GM21367 (cell line): ENCODE measurements around the gene TRMU.

ENCODE experiments used
- ATAC-seq: cut with Tn5 transposase; IDR thresholded peaks from one replicate; pipeline ENCODE4 v1.9.1; 2021; ENCODE audit not compliant: unreplicated experiment

The TRMU gene

DNA sequence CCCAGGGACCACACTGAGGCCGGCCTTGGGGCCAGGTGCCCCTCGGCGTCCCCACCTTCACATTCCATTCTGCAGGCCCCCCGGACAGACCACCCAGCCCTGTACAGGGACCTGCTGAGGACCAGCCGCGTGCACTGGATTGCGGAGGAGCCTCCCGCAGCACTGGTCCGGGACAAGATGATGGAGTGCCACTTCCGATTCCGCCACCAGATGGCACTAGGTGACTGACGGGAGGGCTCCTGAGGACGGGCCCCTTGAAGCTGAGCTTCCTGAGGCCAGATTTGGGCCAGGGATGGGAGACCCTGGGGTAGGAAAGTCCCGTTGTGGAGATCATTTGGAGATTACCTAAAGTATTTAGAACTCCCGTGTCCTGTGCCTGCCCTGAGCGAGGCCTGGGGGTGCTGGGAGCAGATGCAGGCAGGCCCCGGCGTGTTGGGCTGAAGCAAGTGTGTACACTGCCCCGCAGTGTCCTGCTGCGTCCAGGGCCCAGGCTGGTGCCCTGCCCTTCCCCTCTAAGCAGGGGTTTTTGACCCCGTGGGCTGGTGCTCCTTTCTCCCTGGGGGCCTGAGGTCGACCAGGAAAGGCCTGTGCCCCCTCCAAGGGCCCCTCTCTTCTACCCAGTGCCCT lies 20.0 kb downstream of the TRMU start:
- ATAC-seq: no peak

DNA sequence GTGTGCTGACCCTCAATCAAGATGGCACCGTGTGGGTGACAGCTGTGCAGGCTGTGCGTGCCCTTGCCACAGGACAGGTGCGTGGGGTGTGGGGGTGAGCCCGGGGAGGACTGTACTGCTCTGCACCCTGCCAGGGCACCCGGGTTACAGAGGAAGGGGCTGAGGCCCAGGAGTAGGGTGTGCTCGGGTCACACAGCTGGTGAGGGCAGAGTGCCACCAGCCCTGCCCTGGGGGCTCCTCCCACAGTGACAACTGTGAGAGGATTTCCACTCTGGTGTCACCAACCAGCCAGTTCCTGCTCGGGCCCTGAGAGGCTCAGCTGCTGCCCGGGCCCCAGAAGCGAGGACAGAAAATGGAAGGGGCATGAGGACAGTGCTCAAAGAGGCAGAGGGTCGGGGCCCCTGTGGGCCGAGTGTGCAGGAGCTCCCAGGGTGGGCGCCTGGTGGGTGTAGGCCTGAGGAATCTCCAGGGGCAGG lies 20.5 kb downstream of the TRMU start:
- ATAC-seq: no peak

DNA sequence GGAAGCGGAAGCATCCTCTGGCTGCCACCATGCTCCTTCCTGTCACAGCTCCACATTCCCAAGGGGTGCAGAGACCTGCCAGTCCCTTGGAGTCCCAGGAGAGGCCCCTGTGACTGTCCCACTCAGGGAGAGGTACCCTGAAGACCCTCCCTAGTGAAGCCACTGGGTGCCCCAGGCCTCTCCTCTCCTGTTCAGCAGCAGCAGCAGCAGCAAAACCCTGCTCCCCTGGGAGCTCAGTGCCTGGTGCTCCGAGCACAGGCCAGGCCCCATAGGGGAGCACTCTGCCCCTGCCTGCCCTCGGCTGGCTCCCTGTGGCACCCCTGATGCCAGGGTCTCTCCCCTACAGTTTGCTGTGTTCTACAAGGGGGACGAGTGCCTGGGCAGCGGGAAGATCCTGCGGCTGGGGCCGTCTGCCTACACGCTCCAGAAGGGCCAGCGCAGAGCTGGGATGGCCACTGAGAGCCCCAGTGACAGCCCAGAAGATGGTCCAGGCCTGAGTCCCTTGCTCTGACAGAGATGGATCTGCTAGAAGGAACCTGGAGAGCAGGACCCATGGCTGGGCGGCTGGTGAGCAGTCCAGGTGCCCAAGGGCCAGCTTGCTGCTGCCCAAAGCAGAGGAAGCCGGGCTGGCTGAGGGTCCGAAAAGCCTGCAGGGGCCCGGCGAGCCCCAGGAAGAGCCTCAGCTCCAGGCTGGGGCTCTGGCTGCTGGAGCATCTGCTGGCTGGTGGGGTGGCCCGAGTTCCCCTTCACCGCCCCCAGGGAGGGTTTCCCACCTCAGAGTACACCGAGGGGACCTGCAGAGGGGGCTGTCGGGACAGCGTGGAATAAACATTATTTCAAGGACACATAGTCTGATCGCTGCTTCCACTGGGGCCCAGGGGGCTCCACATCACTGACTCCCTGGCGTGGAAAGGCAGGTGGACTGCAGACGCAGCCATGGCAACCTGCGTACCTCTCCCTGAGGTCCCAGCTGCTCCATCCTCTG lies 21.3 kb downstream of the TRMU start:
- no peak for ATAC-seq

DNA sequence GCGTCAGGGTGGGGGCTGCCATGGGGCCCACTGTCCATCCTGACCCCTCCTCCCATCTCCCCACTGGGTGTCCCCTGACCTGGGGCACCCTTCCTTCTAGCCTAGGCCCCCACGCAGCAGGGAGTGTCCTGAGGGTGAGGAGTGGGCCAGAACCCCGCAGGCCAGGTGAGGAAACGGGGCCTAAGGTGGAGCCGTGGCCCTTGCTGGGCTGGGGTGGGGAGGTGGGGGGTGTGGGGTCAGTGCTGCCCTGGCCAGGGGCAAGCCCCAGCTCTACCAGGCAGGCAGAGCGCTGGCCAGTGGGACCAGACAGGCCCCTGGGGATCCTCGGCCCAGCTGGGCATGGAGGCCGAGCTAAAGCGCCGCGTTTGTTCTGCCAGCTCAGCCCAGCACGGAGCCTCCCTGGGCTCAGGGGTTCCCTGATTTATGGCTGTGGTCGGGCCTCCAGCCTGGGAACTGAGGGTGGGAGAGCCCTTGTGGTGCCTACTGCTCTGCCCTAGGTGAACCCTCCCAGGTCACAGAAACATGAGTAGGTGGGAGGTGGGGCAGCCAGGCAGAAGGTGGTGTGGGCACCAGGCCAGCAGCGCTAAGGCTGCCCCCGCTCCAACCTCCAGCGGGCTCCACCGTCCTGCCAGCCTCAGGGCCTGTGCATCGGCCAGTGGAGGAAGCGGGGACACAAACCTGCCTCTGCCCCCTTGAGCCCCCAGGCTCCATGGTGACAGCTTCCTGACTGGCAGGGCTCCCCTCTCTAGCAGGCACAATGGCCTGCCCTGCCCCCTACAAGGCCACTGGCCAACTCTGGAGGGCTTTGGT lies 22.4 kb downstream of the TRMU start:
- no peak for ATAC-seq

DNA sequence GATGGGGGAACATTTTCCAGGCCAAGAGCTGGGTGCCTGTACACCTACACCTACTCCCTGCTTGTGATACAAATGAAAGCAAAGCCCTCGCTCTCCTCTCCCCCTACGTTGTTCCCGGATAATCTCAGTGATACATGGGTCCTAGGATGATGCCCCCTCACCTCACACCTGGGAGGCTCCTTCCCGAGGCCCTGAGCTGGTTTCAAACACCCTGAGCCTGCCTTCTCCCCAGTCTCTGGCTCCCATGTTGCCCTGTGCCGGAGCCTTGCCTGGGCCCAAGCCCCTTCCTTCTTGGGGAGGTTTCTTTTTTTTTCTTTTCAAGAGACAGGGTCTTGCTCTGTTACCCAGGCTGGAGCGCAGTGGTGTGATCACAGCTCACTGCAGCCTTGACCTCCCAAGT lies 23.3 kb downstream of the TRMU start:
- no peak for ATAC-seq

DNA sequence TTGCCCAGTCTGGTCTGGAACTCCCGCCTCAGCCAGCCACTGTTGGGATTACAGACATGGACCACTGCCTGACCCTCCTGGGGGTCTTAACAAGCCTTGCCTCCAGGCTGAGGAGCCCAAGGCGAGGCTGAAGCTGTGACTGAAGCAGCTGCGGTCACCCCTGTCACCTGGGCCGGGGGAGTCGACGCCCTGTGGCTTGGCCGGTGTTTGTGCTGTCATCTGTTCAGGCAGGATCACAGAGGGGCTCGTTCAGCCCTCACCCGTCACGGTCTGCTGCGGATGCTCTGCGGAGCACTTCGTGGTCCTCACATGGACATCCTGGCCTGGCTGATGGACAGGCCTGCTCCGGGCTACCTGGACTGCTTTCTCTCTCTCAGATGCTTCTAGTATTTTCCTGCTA lies 23.8 kb downstream of the TRMU start:
- no peak for ATAC-seq

DNA sequence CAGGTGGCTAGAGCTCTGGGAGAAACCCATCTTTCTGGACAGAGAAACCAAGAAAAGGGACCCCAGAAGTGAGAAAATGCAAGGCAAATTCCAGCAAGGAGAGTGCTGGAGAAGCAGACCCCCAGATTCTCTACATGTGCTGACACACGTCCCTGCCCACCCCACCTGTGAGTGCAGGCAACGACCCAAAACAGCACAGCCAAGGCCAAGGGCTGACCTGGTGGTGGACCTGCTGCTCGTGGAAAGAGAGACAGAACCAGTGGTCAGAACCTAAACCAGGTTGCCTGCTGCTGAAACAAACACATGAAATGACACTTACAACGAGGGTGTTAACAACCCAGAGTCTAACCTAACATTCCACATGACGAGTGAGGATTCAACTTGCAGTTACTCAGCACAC lies 24.6 kb downstream of the TRMU start:
- no peak for ATAC-seq

DNA sequence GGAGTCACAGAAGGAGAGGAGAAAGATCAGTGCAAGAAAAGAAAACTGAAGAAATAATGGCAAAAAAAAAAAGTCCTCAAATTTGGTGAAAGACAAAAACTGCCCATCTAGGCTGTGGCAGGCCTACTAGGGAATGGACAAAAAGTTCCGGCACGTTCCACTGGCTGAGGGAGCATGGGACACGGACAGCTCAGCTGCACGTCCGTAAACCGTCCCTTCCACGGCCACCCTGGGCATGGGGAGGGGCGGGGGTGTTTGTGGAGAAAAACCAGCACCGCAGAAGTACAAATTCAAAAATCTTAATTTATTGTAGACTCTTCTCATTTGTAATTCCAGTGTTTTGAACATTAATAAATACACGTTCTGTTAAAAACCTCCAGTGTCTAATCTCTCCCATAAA lies 25.4 kb downstream of the TRMU start:
- ATAC-seq: no peak

DNA sequence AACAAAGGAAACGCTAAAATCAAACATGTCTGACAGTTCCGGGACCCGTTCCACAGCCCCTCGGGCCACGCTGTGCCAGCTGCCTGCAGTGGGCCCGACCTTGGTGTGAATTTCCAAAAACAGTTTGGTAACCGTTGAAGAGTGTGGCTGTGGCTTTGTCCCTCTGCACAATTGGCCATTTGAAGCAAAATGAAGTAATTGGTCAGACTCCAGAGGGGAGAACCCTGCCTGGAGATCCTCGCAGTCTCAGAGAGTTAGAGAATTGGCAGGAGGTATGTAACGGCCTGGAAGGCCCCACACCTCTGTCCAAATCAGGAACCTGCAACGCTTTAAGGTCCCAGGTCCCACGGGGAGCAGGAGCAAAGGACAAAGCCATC lies 26.3 kb downstream of the TRMU start:
- ATAC-seq: no peak

DNA sequence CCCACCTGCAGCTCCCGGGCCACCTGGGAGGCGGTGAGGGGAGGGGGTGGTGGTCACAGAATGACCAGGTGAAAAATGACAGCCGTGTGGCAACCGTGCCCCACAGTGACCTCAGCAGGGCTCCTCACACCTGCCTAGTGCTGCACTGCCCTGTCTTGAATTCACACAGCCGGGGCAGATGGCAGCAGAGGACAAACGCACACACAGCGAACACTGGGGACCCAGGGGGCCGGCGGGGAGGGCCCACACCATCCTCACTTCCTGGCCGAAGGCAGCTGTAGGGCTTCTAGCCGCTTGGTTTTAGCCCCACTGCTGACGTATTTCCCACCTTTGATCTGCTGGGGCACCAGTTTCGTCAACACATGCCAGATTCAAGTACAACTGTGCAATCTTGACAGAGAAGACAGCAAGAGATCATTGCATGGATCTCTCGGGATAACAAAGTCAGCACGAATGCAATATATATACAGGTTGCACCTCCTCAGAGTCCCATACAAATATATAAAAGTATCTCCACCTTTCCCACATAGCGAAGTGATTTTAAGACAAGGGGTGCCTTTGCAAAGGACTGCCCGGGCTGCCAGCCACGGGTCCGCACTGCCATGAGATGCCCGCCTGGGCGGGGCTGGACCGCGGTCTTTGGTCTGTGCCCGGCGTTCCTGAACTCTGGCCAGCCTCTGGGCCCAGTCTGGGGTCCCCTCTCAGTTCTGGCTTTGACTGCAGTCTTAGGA lies 26.9 kb downstream of the TRMU start:
- ATAC-seq: no peak

DNA sequence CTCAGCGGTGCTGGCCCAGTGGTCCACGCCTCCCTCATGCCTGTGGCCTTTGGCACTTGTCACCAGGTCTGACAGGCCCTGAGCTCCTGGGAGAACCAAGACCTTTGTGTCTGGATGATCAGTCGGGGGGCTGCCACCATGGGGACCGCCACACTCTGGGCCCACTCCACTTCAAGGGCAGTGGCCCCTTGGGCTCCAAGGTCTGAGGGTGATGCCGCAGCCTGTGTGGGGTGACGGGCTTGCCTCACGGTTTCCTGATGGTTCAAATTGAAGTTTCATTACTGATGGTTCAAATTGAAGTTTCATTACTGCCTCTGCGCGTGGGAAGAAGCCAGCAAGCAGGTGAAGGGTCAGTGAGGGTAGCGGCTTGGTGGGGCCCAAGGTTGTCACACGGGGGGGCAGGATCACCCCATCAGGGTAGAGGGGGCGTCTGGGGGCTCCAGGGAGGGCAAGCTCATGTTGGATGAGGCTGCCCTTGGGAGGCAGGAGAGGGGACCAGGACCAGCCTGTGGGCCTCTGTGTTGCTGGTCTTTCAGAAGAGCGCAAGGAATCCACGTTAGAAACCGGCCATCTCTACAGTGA lies 27.5 kb downstream of the TRMU start:
- ATAC-seq: no peak

DNA sequence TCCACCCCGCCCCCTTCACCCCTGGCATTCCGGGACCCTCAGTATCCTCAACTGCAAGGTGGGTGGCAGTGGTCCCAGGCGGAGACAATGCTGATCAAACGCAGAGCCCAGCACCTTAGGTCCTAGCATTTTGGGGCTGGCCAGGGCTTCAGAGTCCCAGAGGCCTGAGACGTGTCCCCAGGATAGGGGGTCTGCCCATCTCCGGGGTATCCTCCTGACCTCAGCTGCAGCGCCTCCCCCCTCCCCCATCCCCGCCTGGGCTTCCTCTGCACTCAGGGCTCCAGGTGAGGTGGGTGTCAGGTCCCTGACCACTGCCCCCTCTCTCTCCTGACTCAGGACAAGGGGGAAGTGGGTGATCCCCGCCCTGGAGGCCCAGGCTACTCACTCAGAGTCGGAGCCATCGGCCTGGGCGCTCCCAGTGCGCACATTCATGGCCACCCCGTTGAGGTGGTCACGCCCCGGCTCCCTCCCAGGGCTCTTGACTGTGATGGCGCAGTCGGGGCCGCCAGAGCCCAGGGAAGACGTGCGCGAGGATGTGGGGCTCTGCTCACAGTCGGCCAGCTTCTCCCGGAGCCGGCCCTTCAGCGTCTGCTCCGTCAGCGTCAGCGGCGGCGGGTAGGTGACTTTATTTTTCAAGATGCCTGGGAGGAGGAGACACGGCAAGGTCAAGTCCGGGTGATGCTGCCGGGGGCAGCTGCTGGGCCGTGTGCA lies 28.3 kb downstream of the TRMU start:
- no peak for ATAC-seq

DNA sequence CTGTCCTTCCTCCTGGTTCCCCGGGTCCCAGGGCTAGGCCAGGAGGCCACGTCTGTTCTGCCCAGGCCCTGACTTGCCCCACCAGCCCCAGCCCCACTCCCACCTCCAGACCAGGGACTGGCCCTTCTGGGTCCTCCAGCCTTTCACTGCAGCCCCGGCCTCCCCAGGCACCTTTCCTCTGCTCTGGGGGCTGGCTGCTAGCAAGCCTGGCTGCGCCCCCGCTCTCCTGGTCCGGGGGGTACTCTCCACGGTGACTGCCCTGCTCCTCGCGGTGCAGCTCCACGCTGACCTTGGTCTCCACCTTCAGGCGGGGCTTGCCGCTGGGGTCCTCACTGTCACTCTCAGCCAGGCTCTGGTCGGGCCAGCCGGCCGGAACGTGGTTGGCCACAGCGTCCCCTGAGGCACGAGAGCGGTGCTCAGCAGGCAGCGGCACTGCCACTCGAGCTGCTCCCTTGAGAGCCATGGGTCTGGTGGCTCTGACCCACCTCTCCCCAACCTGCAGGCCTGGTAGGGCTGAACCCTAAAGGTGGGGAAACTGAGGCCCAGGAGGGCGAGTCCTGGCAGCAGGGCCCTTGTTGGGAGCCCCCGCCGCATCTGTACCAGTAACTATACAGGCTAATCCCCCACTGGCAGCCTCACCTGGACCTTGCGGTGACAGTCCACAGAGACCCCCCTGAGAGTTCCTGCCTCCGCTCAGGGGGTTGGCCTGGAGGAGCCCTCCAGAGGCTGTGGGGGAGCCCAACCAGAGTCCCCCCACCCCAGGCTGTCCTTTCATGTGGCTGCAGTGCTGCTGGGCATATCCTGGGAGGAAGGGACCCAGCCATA lies 29.0 kb downstream of the TRMU start:
- no peak for ATAC-seq

DNA sequence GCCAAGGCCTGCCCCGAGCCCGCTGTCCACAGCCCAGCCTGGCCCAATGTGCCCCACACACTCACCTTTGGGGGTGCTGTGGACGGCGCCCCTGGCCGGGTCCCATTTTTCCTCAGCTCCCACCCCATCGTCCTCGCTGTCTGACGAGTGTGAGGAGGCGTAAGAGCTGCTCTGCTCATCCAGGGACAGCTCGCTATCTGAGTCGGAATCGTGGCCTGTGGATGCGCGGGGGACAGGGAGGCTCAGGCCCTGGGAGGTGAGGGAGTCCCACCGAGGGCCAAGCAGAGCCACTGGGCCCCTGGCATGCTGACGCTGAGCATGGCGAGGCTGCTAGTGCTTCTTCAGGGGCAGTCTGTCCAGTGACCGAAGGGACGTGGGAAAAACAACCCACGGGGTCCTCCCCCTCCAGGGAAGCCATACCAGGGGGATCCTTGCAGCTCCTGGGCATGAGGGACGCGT lies 29.7 kb downstream of the TRMU start:
- no peak for ATAC-seq

DNA sequence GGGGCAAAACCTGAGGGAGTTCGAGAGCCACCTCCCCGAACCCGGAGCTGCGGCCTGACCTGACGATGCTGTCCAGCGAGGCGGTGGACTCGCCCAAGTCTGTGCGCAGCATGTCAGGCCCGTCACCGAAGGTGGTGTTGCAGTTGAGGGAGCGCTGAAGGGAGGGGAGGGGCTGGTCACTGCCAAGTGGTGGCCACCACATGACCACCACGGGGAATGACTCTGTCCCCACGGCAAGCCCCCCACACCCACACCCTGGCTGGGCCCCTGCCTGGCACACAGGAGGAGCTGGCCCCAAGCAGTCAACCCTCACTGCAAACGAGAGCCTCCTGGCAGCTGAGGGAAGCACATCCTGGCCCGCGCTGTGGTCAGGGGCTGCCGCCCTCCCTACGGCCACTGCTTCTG lies 30.8 kb downstream of the TRMU start:
- ATAC-seq: no peak

DNA sequence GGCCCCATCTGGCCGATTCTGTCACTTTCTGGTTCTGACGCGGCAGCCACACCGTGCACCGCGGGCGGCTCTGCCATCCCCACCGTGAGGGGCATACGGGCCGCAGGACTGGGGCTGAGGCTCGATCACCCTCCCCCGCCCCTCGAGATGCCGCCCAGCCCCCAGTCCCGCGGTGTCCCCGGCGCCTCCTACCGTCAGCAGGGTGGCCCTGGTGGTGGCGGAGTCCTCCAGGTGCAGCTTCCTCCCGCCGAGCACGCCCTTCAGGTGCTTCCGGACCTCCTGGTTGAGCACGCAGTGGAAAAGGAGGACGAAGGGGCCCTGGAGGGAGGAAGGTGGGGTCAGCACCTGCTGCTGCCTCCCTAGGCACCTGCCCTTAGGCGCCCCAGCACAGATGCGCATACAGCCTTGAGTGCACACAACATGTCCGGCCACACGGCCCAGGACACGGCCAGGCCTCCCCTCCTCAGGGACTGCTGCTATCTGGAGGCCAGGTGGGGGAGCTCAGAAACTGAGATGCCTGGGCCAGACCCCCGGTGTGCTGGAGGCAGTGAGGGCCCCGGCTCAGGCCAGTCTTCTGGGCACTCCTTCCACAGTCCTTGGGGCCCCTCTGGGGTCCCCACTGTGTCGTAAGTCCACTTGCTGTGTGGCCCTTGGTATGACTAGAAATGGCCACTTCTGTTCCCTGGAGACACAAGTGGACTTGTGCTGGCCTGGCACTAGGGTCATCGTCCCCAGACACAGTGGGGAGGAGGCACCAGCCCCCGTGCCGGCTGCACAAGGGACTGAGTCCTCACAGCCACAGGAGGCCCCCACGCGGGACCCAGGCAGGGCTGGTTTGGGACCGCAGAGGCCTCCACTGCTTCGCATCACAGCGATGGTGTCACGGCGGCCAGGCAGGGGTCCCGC lies 31.5 kb downstream of the TRMU start:
- no peak for ATAC-seq

DNA sequence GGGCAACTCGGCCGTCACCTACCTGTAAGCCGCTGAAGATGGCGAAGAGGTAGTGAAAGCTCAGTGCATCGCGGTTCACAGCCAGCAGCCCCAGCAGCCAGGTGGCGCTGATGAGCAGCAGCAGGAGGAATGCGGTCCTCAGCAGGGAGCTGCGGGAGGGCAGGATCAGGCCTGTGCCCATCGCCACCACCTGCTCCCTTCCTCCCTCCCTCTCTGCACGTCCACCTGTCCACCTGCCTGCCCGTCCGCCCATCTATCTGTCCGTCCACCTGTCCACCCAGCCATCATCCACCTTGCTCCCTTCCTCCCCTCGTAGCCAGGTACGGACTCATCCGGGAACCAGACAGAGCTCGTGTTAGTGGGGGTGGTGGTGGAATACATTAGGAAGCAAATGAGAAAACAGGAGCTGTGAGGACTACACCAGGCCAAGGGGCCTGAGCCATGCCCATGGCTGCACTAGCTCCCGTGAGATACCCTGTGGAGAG lies 32.2 kb downstream of the TRMU start:
- ATAC-seq: no peak

DNA sequence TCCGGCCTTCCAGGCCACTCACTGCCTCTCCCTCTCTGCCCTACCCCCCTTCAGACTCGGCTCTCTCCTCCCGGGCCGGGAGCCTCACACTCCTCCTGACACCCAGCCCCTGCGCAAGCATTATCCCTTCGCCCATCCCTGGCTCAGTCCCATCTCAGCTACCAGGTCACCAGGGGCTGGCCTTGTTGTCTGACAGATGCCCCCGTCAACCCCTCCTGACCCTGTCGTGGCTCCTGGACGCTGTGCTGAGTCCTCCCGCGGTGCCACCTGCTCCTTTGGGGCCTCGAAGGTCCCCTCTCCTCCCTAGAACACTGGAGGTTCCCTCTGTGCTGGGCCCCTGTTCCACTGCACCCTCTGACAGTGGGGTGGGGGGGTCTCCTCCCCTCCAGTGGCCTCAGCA lies 32.9 kb downstream of the TRMU start:
- no peak for ATAC-seq
